GM03348 (cell line): ENCODE data around the gene DUOX1.

Experiments used
- DNase-seq: peaks from one replicate; pipeline ENCODE4 v3.0.0; 2012; ENCODE audit warnings: low spot score

DUOX1 gene

DNA sequence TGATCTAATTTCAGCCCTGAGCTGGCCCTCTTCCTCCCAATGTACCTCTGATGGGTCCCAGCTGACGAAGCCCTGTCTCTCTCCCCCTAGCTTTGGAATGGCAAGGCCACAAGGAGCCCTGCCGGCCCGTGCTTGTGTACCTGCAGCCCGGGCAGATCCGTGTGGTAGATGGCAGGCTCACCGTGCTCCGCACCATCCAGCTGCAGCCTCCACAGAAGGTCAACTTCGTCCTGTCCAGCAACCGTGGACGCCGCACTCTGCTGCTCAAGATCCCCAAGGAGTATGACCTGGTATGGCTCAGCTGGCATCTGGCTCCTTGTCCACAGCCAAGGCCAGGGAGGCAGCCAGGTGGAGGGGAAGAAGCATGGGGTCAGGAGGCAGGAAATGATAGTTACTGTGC, 14.2 kb downstream of the DUOX1 start:
- DNase-seq = no peak

- DNase-seq = no peak
These were observed 15.0 kb downstream of the DUOX1 start for GRCh38 chr15:45144775-45145174.

DNA sequence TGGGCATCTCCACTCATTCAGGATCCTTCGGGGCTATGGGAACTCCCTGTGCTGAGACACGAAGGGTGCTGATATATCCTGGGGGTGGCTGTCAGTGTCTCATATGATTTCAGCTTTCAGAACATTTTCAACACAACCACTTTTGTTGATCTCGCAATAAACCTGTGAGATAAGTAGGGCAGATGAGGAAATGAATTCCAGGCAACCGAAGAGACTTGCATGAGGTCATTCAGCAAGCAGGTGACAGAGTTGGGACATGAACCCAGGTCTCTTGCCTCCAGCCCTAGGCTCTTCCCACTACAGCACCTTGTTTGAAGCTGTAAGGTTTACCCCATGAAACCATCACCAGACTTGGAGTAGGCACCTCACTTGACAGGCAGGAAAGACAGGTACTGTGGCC, 16.6 kb downstream of the DUOX1 start:
- no peak for DNase-seq

GRCh38 chr15:45147606-45148005, 17.8 kb downstream of the DUOX1 start:
- no peak for DNase-seq

GRCh38 chr15:45148076-45149059, 18.6 kb downstream of the DUOX1 start:
- no peak for DNase-seq

- no peak for DNase-seq
These were observed 19.3 kb downstream of the DUOX1 start for GRCh38 chr15:45149060-45149459.

DNA sequence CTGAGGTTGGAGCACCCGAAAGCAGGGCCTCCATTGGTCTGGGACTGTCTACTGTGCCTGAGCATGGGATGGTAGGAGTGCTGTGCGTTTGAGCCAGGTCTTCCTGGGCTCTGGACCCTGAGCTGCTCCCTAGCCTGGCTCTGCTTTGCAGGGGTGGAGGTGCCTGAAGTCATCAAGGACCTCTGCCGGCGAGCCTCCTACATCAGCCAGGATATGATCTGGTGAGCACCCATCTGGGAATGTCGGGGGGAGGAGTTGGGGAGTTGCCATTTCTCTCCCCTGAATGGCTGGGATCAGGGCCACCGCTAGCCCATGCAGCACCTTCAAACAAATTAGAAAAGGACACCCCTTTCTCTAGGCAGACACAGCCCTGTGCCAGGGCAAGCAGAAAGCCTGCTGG, 20.7 kb downstream of the DUOX1 start:
- DNase-seq = no peak

DNA sequence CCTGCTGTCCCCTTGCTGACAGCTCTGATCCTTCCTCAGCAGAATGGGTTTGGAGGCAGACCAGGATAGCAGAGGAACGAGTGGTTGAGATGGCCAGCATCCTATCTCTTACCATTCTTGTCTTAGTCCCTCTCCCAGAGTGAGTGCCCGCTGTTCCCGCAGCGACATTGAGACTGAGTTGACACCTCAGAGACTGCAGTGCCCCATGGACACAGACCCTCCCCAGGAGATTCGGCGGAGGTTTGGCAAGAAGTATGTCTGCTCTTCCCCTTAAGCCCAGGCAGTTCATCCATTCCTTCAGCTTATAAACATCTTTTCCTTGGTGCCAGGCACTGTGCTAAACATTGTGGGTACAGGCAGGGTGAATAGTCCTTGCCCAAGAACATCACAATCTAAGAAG, 21.2 kb downstream of the DUOX1 start:
- no peak for DNase-seq

DNA sequence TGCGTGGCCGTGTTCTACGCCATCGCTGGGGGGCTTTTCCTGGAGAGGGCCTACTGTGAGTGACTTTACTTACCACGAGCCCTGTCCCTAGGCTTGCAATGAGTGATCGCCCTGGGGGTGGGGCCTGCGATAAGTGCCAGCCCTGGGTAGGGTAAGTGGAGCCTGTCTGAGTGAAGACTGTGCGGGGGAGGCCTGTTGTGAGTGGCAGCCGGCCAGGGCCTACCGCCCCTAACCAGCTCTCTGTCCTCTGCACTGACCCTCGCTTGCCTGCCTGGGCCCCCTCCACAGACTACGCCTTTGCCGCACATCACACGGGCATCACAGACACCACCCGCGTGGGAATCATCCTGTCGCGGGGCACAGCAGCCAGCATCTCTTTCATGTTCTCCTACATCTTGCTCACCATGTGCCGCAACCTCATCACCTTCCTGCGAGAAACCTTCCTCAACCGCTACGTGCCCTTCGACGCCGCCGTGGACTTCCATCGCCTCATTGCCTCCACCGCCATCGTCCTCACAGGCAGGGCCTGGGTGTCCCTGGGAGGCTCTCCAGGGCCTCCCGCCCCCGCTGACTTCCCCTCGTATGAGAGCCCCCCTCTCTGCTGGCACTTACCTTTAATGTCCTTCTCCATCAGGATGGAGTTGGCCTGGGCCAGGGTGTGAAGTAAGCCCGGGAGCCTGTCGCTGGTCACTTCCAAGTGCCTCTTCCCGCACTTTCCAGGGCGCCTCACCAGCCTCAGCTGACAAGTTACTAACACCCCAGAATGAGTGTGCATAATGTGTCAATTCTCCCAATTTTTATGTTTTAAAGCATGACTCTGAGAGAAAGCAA, 22.4 kb downstream of the DUOX1 start:
- DNase-seq = no peak

DNA sequence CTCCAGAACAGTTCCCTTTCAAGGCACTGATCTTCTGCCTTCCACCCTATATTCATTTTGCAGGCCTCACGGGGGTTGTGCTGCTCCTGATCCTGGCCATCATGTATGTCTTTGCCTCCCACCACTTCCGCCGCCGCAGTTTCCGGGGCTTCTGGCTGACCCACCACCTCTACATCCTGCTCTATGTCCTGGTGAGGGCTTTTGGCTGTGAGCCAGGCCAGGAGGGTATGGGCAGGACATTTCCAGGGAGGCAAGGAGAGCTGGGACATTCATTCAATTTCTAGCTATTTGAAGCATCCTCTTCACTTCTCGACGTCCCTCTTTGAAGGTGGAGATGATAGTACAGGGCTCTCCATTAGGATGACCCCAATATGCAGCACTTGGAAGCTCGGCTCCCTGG, 25.9 kb downstream of the DUOX1 start:
- DNase-seq = no peak

- DNase-seq = peak; percentile 83
These were observed 27.1 kb downstream of the DUOX1 start for GRCh38 chr15:45156744-45157455.

GRCh38 chr15:45157974-45158373, 28.2 kb downstream of the DUOX1 start:
- DNase-seq = peak; percentile 84

- DNase-seq = no peak
These were observed 31.9 kb downstream of the DUOX1 start for GRCh38 chr15:45161666-45162065.

- peak; percentile 93 for DNase-seq
These were observed 33.1 kb downstream of the DUOX1 start for GRCh38 chr15:45162771-45163507.

DNA sequence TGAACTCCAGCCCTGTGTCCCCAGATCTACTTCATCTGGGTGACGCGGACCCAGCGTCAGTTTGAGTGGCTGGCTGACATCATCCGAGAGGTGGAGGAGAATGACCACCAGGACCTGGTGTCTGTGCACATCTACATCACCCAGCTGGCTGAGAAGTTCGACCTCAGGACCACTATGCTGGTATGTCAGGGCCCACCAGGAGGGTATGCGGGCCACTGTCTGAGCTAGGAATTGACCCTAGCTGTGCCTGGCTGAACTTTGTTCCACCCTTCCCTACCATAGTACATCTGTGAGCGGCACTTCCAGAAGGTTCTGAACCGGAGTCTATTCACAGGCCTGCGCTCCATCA, 33.7 kb downstream of the DUOX1 start:
- no peak for DNase-seq

GRCh38 chr15:45164914-45165313, 35.1 kb downstream of the DUOX1 start:
- DNase-seq = no peak

- no peak for DNase-seq
These were observed 35.7 kb downstream of the DUOX1 start for GRCh38 chr15:45165536-45165935.

DNA sequence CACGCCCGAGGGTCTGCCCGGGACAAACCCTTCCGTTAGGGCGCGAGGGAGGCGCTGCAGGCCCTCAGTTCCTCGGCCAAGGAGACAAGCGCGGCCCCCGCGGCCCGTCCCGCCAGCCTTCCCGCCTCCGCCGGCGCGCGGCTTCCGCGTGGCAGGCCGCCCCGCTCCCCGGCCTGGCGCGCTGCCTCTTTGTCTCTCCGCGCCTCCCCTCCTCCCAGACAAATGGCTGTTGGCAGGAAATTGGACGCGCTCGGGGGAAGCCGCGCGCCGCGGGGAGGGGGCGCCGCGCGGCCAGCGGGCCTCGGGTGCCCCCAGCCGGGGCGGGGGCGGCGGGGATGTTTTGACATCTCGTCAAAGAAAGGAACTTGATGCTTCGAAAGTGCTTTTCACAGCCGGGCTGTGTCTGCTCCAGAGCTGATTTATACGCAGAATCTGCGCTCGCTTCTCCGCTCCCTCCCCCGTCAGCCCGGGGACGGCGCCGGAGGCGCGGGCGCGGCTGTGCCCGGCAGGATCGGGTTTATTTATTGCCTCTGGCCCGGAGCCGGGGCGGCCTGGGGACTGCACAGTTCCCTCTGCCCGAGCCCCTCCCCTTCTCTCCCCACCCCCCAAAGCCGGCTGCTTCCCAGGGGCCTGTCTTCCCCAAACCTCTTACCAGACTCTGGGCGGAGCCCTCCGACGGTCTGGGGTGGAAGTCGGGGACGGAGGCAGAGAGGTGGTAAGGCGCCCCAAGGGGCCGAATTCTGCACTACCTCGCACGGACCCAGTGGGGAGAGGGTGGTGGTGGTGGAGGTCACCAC, 37.2 kb downstream of the DUOX1 start:
- DNase-seq = peak; percentile 95

DNA sequence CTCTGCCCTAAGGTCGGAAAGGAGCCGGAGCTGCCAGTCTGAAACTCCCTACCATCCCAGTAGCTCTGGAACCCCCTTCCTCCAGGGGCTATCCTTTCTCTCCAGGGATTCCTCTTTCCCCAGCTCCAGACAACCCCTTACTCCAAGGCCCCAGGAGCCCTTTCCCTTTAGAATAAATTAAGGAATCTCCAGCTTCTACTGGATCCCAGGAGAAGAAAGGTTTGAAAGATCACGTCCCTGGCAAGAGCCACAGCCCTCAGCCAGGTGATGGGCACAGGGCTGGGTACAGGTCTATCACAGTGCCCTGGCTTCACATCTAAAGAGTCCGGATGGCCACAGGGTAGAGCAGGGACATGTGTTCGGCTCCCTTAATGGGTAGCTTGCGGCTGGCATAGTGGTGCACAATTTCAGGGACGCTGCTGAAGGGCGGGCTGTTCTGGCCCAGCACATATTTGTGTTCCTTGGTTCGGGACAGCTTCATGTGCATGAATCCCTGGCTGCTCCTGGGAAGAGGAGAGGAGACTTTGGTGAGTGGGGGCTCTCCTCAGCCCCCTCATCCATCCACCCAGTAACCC, 37.9 kb downstream of the DUOX1 start:
- DNase-seq = no peak

GRCh38 chr15:45168286-45168685, 38.5 kb downstream of the DUOX1 start:
- no peak for DNase-seq
